ENCODE results near the gene GOLGA6L2.
"Not testable (repeated sequence)": the region's sequence is repeated elsewhere in the genome, so short reads cannot be mapped to it uniquely, and the experiment has no call there.

The GOLGA6L2 gene

DNA sequence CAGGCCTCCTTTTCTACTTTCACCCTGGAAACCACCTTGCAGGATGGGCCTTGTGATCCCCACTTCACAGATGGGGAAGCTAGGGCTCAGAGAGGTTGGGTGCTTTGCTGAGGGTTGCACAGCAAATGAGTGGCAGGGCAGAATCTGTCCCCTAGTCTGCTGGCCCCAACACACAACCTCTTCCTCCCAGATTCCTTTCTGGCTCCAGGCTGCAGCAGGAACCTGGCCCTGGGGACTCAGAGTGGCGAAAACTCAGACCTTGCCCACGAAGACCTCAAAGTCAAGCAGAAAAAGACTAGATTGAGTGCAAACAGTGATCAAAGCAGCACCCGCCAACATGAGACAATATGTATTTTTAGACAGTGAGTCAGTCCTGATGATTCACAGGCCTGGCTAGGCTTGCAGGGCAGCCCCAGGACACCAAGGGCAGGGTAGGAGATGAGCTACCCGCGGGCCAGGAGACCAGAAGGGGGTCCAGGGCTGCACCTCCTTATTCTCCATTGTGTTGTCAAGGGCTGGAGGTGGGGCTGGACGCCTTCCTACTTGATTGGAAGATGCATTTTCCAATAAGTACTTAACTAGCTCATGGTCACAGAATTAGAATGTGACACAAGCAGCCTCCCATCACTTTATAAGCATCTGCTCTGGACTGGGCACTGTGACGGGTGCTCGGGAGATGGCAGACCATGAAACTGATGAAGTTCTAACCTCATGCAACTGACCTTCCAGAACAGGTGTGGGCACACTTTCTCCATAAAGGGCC lies 23.9 kb downstream of the GOLGA6L2 start:
- DNase-seq = no peak

DNA sequence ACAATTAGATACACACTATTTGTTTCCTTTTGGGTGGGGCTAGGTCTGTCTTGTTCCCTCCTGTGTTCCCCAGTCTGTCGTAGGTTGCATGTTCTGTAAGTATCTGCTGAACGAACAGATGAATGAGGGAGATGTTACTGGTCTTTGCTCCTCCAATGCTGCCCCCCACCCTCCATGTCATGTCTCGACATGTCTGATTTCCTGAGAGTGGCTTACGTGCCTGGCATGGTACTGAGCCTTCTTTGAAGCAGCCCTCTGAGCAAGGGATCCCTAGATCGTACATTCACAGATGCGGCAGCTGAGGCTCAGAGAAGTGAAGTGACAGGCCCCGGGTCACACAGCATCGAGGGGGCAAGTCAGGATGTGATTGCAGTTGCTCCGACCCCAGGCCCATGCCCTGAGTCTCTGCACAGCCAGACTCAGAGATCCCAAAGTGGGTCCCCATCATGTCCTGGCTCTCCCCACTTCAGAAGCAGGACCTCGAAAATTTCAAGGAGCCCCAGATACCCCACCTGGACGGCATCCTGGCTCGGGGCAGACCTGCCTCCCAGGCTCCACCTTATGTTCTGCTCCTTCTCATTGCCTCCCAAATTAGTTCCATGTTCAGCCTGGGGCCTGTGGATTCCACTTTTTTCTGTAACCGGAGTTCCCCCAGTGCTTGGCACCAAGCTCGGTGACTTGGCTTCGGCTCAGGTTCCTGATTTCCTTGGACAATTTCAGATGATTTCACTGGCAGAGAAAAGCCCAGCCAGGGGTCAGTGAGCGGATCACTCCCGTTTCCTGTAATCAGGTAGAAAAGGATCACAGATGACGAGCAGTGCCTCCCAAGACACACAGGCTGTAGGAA lies 24.7 kb downstream of the GOLGA6L2 start:
- DNase-seq = no peak

- no peak for DNase-seq
Measured at GRCh38 chr15:23420806-23421575, 26.1 kb downstream of the GOLGA6L2 start.

DNA sequence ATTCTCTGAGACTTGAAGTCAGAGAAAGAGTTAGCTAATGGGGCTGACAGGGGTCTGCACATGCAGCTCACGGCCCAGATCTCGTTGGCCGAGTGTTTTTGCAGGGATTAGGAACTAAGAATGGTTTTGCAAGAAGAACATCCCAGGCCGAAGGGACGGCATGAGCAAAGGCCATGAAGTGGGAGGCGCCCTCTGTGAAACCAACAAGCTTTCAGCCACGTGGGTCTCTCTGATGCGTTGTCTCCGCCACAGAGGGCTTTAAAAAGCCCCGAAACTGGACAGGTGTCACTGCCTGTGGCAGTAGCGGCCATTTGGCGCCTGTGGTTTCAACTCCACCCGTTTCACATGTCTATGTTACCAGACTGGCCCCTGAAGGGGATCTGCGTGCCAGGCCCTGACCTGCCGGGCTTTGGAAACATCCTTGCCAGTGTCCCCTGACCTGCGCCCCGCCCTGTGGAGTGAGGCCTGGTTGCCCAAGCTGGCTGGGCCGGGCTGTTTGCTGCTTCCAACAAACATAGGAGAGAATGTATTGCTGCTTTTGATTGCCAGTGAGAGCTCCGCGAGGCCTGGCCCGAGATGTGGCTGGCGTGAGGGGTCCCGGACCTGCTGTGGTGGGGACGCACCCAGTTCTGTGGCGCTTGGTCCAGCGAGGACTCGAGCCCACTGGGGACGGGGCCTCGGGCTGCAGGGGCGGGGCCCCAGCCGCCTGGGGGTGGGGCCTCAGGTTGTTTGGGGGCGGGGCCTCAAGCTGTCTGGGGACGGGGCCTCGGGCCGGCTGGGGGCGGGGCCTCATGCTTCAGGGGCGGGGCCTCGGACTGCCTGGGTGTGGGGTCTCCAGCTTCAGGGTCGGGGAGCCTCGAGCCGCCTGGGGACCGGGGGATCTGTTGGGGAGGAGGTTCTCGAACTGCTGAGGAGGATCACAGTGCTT lies 30.4 kb downstream of the GOLGA6L2 start:
- peak in 1 of 2 donors; percentile 5 for DNase-seq

- DNase-seq = not testable (repeated sequence)
Measured at GRCh38 chr15:23415866-23416265, 31.2 kb downstream of the GOLGA6L2 start.

- no peak for DNase-seq
Measured at GRCh38 chr15:23415321-23415865, 31.6 kb downstream of the GOLGA6L2 start.

GRCh38 chr15:23412881-23413600 lies 34.0 kb downstream of the GOLGA6L2 start:
- DNase-seq = not testable (repeated sequence)

DNA sequence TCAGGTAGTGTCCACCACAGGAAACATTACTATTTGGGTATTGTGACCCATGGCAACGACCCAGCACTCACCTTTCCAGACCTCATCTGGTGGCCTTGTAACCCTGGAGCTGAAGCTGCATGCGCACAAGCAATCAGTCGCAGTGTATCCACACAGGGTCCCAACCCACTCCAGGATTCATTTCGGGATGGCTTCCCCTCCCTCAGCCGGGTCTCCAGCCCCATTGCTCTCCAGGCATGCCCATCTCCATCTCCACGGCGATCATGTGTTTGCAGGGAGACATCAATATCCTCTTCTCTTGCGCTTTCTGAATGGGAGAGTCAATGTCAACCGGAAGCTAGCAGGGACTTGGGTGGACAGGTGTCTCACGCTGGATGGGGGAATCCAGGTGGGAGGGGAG lies 35.2 kb downstream of the GOLGA6L2 start:
- DNase-seq = no peak

DNA sequence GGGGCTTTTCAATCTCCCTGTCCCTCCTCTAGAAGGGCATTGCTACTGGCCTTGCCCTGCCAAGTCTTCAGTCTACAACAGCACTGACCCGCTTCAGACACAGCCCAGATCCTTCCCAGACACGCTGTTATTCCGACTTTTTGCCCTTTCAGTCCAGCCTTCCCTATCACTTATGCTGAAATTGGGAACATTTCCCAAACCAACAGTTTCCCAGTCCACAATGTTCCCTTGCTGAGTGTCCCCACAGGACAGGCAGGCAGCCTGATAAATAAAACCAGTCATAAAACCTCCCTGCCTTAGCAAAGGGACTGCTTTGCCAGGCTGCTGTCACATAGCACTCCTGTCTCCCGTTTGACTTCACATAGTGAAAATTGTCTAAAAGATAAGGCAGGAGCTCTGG lies 43.5 kb downstream of the GOLGA6L2 start:
- DNase-seq = no peak

DNA sequence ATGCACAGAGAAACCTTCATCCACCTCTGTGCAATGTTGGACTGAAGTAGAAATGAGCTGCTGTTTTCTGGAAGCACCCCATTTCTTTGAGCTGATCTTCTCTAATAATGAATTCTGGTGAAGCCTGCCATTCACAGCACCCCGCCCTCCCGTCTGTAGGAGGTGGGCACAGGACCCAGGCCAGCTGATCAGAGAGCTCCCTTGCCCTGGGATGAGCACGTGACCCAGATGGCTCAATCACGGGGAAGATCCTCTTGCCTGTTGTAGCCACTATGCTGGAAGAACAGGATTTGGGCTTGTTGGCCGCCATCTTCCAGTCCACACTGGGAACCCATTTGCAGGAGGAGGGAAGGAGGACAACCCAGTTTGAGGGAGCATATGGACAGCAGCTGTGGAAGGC lies 44.5 kb downstream of the GOLGA6L2 start:
- DNase-seq = no peak

GRCh38 chr15:23402140-23402539 lies 44.9 kb downstream of the GOLGA6L2 start:
- DNase-seq = no peak

GRCh38 chr15:23401627-23402026 lies 45.4 kb downstream of the GOLGA6L2 start:
- DNase-seq = no peak

GRCh38 chr15:23399207-23399606 lies 47.8 kb downstream of the GOLGA6L2 start:
- DNase-seq = not testable (repeated sequence)

DNA sequence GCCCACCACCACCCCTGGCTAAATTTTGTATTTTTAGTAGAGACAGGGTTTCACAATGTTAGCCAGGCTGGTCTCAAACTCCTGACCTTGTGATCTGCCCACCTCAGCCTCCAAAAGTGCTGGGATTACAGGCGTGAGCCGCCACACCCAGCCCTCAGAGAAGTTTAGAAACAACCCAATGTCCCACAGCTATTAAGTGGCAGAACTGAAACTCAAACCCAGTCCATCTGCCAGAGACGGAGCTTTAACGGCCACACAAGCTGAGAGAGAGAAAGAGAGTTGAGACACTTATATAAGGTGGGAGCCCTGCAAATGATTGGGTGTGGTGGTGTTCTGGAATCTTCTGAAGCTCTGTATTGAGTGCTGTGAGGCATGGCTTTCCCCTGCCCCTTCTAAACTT lies 48.7 kb downstream of the GOLGA6L2 start:
- not testable (repeated sequence) for DNase-seq

DNA sequence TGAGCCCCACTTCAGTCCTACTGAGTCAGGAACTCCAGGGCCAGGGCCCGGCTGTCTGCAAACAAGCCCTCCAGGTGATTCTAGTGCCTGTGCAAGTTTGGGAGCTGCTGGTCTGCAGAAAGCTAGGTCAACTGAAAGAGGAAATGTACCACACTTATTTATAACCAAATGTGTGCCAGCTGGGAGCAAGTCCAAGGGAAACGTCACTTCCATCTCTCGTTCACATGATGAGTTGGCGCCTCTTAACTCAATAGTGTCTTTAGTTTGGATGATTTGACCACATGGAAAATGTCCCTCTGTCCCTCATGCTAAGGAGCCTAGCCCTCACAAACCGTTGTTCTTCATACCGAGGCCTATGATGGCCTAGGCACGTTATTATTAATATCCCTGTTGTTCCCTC lies 49.3 kb downstream of the GOLGA6L2 start:
- DNase-seq = no peak

- DNase-seq = no peak
Measured at GRCh38 chr15:23395832-23396231, 51.2 kb downstream of the GOLGA6L2 start.

GRCh38 chr15:23395030-23395692 lies 51.9 kb downstream of the GOLGA6L2 start:
- no peak for DNase-seq
